RWPE2 (cell line): Measurements from ENCODE around the gene HDGFL2.

ENCODE experiments used
- ATAC-seq: fragments of 200-7000 bp; cut with Tn5 transposase; 3 replicates; pipeline ENCODE4 v1.9.1; 2021; ENCODE audit warnings: low read depth
- DNase-seq: peaks from one replicate; pipeline ENCODE4 v3.0.0-alpha.2; 2020; ENCODE audit warnings: low spot score
- H3K27ac ChIP-seq: fragments of 450-650 bp; 2 replicates; pipeline ENCODE4 v1.5.1; 2017; ENCODE audit warnings: mild to moderate bottlenecking; ENCODE audit not compliant: poor library complexity, severe bottlenecking
- H3K27me3 ChIP-seq: fragments of 250-450 bp; sonication (Bioruptor Pico); 2 replicates; pipeline ENCODE4 v1.5.1; 2021; ENCODE audit warnings: mild to moderate bottlenecking, moderate library complexity; ENCODE audit not compliant: insufficient read depth, poor library complexity, severe bottlenecking
- H3K36me3 ChIP-seq: fragments of 250-450 bp; sonication (Bioruptor Pico); 2 replicates; pipeline ENCODE4 v1.5.1; 2020; ENCODE audit warnings: low read depth, mild to moderate bottlenecking, moderate library complexity
- H3K4me1 ChIP-seq: fragments of 250-450 bp; sonication (Bioruptor Pico); 2 replicates; pipeline ENCODE4 v1.5.1; 2021; ENCODE audit warnings: mild to moderate bottlenecking, moderate library complexity; ENCODE audit not compliant: insufficient read depth, poor library complexity, severe bottlenecking
- H3K4me3 ChIP-seq: fragments of 250-450 bp; sonication (Bioruptor Pico); 2 replicates; pipeline ENCODE4 v1.5.1; 2021; ENCODE audit warnings: mild to moderate bottlenecking, moderate library complexity; ENCODE audit not compliant: severe bottlenecking
- H3K9me3 ChIP-seq: fragments of 250-450 bp; sonication (Bioruptor Pico); 2 replicates; pipeline ENCODE4 v1.5.1; 2021; ENCODE audit warnings: mild to moderate bottlenecking, moderate library complexity; ENCODE audit not compliant: severe bottlenecking
- TF ChIP-seq, protein P1 (sequence below): fragments of 450-650 bp; IDR thresholded peaks from one replicate; pipeline ENCODE4 v1.5.1; 2017; ENCODE audit warnings: mild to moderate bottlenecking, moderate library complexity; ENCODE audit not compliant: poor library complexity, severe bottlenecking

The HDGFL2 gene

DNA sequence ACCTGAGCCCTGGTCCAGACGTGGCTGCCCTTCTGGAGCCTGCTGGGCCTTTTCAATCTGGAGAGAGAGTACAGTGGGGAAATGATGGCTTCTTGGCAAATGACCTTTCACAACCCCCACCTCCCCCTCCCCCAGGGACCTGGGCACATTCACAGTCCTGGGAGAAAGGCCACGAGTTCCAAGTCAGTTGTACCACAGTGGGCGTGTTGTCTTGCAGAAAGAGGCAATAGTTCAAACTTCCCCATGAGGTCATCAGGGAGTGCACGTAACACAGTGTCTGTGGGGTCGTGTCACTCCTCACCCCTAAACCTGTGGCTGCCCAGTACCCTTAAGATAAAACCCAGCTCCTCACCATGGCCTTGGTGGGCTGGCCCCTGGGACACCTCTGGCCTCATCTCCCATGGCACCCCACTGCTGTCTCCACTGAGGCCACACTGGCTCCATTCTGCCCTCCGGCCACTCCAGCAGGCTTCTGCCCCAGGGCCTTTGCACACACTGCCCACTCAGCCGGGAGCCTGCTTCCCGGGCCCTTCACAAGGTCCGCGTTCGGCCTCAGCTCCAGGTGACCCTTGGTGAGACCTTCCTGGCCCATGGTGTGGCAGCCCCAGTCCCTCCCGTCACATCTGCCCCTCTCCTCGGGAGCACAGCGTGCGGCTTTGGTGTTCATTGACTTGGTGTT lies 32.9 kb downstream of the HDGFL2 start:
- H3K27ac ChIP-seq: no peak overlapping the region
- H3K27me3 ChIP-seq: no peaks in the 10 kb centered on the region
- H3K4me1 ChIP-seq: no peaks in the 10 kb centered on the region
- TF ChIP-seq, protein P1, sequence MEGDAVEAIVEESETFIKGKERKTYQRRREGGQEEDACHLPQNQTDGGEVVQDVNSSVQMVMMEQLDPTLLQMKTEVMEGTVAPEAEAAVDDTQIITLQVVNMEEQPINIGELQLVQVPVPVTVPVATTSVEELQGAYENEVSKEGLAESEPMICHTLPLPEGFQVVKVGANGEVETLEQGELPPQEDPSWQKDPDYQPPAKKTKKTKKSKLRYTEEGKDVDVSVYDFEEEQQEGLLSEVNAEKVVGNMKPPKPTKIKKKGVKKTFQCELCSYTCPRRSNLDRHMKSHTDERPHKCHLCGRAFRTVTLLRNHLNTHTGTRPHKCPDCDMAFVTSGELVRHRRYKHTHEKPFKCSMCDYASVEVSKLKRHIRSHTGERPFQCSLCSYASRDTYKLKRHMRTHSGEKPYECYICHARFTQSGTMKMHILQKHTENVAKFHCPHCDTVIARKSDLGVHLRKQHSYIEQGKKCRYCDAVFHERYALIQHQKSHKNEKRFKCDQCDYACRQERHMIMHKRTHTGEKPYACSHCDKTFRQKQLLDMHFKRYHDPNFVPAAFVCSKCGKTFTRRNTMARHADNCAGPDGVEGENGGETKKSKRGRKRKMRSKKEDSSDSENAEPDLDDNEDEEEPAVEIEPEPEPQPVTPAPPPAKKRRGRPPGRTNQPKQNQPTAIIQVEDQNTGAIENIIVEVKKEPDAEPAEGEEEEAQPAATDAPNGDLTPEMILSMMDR: no peak
- no peak overlapping the region for H3K4me3 ChIP-seq
- ATAC-seq (no peak), DNase-seq (peak; percentile 29)
- H3K9me3 ChIP-seq: no peaks in the 10 kb centered on the region
- no peaks in the 10 kb centered on the region; the same call in 1 of the 2 replicates for H3K36me3 ChIP-seq

DNA sequence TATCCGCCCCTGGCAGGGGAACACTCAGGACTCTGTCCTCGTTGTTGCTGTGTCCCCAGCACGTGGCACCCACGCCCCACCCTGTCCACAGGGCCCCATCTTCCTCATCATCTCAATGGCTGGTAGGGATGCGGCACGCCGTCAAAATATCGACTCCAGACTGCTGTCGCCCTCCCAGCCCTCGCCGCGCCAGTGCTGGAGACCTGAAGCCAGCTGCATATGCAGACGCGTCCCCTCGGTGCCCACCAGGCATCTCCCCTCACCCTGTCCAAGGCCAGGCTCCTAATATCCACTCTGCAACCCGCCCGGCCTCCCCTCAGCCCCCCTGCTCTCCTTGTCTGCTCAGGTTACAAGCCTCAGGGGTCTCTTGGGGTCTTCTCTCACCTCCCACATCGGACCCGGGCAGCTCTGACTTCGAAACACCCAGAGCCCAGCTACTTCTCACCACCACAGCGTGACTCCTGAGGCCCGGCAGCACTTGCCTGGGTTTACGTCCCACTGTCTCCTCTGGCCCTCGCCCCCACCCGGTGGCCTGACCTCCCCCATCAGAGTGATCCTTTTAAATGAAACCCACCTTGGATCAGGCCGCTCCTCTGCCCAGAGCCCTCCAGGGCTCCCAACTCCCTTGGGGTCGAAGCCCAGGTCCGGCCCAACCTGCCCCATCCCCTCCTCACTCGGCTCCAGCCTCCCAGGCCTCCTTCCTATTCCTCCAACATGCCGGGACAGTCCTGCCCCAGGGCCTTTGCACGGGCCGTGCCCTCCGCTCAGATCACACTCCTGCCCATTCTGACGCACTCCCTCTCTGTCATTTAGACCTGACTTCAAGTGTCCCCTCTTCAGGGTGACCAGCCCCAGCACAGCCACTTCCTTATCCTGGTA lies 33.7 kb downstream of the HDGFL2 start:
- TF ChIP-seq, protein P1: no peak
- Histone ChIP-seq H3K4me3 (no peak overlapping the region), H3K27ac (no peak overlapping the region), H3K4me1 (no peaks in the 10 kb centered on the region), H3K36me3 (no peaks in the 10 kb centered on the region; the same call in 1 of the 2 replicates), H3K27me3 (no peaks in the 10 kb centered on the region), H3K9me3 (no peaks in the 10 kb centered on the region)
- DNase-seq (peak; percentile 34), ATAC-seq (no peak)

DNA sequence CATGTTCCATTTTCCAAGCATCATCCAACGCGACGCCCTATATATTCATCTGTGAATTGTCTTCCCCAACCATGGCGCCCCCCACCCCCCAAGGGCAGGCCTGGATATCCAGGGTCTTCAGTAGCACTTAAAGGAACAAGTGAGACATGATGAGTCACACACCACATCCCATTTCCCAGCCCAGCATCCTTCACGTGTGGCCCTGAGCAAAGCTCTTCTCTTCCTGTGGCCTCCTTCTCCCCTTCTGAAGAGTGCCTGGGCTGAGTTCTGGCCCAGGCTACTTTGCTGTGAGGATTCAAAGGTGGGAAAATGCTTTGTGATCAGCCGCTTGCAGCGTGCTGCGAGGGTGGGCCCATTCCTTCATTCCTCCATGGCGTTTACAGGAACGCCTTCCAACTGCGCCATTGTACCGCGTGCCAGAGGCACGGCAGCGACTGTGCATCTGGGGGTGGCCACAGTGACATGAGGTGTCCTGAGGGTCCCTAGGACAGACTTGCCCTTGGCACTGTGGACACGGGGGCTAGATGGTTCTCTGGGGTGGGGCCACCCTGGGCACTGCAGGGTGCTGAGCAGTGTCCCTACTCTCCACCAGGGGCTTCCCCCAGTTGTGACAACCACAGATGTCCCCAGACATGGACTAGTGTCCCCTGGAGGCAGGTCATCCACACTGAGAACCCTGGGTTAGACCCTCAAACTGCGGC lies 34.5 kb downstream of the HDGFL2 start:
- no peak for DNase-seq
- Histone ChIP-seq H3K27ac (no peak overlapping the region), H3K9me3 (no peaks in the 10 kb centered on the region), H3K4me3 (no peak overlapping the region), H3K4me1 (no peaks in the 10 kb centered on the region), H3K36me3 (no peaks in the 10 kb centered on the region), H3K27me3 (no peaks in the 10 kb centered on the region)
- TF ChIP-seq, protein P1: no peak
- peak; percentile 53; the same call in 2 of the 3 replicates for ATAC-seq

DNA sequence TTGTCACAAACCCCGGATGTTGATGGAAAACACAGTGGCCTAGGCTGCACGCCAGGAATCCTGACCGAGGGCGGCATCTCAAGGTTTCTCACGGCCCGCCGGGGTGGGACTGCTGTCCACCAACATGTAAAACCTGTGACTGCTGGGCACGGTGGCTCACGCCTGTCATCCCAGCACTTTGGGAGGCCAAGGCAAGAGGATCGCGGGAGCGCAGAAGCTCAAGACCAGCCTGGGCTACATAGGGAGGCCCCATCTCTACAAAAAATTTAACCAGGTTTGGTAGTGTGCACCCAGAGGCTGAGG lies 35.0 kb downstream of the HDGFL2 start:
- no peaks in the 10 kb centered on the region for H3K27me3 ChIP-seq
- H3K4me1 ChIP-seq: no peaks in the 10 kb centered on the region
- no peaks in the 10 kb centered on the region for H3K9me3 ChIP-seq
- H3K36me3 ChIP-seq: no peaks in the 10 kb centered on the region
- H3K4me3 ChIP-seq: no peak overlapping the region
- TF ChIP-seq, protein P1: no peak
- no peak overlapping the region for H3K27ac ChIP-seq
- ATAC-seq (no peak), DNase-seq (no peak)
